GM18858 (cell line): ENCODE results near the gene CFAP57.

Experiments
- ATAC-seq: cut with Tn5 transposase; IDR thresholded peaks from one replicate; pipeline ENCODE4 v1.9.1; 2021; ENCODE audit not compliant: unreplicated experiment

CFAP57 gene

DNA sequence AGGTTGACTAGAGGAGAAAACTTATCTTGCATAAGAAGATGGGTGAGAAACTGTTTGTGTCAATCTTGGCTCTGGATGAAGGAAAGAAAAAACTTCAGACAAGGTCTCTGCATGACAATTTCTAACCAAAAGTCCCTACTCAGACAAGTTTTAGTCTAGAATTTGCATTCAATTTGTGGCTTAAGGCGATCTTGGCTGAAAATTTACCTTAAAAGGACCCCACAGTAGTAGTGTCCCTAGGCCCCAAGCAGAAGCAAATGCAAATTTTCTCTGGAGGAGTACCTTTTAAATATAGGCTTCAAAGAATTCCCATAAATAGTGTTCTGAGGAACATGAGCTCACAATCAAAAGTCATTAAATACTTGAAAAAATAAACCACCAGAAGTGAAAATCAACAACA lies 80.1 kb downstream of the CFAP57 start:
- ATAC-seq: no peak

DNA sequence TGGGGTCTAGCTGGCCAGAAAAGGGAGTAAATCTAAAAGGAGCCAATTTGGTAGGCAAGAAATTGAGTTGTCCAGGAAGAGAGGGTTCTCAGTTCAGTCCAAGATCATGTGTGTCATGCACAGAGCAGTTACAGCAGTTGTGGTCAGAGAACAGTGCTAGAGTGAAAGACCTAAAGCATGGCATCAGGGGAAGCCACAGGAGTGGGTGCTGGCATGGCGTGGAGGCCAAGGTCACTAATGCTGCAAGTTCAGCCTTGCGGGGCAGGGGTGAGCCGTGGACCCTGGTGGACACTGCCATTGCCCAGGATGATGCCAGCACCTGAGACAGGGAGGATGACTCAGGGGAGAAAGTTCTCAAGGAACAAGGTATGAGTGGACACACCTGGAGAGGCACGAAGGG lies 81.0 kb downstream of the CFAP57 start:
- no peak for ATAC-seq

DNA sequence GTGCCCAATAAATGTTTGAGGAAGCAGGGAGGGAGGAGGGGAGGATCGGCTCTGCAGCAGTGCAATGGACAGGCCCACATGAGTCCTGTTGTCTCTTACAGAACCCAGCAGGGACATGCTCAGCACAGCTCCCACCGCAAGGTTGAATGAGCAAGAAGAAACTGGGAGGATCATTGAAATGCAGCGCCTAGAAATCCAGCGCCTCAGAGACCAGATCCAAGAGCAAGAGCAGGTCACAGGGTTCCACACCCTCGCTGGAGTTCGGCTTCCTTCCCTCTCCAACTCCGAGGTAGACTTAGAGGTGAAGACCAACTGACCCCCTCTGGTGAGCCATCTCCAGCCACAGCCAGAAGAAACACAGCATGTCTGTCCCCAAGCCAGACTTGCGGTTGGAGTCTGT lies 81.7 kb downstream of the CFAP57 start:
- ATAC-seq: no peak

DNA sequence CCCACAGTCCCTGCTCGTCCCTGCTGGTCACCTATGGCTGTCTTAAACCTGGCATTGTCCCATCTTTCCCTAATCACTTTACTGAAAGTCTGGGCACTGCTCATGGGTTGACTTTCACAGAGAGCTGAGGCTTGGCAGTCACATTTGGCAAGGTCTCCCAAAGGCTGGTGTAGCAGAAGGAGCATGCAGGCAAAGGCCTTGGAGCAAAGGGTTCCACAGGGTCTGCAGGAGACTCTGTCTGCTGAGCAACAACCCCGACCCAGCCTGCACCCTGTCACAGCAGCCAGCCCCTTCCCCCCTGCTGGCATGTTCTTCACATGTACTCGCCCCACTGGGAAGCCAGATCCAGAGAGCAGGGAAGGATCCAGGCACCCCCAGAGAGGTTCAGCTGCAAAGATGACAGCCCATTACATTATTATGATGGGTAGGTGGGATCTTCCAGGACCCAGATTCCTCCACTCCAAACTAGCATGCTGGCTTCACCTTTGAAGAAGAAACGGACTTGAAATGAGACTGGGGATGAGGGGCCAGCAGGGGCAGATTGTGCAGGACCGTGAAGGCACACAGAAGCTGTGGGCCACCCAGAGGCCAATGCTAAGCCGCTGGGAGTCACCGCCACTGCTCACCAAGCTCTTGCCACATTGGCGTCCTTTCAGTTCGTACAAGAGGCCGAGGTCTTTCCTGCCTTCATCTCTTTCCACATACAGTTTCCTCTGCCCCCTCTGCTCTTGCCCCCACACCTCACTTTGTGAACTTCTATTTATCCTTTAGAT lies 83.5 kb downstream of the CFAP57 start:
- no peak for ATAC-seq

DNA sequence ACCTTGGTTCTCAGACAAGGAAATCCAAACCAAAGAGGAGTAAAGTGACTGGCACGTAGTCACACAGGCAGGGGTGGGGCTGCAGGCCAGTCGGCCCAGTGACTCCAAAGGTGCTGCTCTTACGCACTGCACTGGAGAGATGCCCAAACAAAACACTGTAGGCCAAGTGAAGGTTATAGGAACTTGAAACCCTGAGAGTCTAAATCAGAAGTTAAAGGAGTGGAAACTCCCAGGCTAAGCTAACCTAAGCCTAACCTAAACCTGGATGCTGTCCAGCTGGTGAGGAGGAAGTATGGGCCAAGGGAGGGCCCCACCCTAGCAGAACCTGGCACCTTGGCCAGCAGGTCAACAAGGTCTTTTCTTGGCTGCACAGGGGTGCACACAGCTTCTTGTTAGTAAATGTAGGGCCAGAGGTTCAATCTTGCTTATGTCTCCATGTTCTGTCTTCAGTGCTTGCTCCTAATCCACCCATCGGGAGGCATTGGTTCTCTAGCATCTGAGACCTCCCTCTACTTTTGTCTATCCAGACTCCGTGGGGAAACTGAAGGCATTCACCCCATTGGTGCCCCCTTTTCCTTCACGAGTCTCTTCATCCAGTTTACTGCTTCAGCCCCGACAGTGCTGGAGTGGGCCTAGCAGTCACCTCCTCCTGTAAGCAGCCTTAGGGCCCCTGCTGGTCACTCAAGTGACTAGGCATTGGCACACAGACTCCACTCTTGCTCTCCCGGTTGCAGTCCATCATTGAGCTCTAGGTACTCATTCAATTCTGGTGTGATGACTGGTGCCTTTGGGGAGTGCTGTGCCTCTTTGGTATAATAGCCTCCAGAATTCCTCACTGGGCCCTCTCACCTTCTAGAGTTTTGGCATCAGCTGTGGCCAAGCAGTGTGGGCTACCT lies 84.8 kb downstream of the CFAP57 start:
- ATAC-seq: no peak

DNA sequence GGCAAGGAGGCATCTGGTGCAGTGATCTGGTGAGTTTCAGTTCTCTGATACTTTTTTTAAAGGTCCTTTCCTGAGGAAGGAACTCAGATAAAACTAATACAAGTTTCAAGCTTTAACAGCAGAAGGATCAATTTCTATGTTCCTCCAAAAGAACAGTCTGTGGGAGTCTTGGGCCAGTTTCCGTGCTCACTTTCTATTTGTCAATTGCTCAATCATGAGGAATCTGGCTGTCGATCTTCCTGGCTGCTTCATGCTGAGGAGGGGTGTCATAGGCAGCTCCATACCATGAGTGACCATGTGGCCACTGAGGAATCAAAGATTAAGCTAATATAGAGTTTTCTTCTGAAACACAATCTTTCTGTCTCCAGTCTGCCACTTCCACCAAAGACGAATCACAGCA lies 86.2 kb downstream of the CFAP57 start:
- ATAC-seq: no peak

DNA sequence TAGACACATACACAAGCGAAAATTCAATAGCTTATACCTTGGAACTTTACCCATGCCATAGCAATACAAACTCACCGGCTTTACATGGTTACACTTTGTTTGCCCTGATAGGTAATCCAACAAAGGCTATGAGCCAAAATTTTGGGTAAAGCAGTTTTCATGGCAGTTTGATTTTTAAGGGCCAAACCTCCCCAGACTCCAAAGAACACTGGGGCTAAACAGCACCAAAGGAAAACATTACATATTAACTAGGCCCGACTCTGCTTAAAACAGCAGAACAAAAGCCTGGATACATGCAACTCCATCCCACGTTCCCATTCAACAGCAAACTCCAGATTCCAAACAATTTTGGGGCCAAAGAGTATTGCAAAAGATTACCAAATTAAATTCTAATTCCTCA lies 93.3 kb downstream of the CFAP57 start:
- no peak for ATAC-seq

DNA sequence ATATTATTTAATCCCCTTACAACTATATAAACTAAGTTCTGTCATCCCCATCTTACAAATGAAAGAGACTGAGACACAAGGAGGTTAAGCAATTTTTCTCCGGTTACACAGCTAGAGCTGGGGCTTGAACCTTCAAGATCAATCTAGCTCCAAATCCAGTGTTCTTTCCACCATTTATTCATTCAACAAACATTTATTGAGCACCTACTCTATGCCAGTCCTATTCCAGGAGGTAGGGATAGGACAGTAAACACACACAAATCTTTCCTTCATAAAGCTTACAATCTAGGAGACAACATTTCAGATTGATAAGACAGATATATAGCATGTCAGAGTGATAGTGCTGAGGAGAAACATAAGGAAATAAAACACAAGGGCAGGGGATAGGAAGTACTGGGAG lies 94.8 kb downstream of the CFAP57 start:
- no peak for ATAC-seq

DNA sequence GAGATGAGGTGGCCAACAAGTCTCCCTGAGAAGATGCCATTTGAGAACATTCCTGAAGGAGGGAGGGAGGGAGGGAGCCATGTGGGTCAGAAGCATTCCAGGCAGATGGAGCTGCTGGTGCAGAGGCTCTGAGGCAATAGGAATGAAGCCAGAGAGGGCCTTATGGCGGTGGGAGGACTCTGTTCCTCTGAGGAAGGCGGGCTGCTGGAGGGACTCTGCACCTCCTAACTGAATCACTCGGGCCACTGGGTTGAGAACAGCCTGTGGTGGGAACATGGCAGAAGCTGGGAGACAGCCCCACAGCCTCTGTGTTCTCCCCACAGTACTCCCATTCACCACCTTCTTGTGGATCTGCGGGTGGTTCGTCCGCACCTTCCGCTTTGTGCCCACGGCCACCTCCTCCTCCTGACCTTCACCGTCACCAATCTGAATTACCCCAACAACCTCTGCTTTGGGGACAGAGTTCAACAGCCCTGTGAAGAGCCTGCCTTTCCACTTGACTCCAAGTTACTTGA lies 95.2 kb downstream of the CFAP57 start:
- no peak for ATAC-seq

DNA sequence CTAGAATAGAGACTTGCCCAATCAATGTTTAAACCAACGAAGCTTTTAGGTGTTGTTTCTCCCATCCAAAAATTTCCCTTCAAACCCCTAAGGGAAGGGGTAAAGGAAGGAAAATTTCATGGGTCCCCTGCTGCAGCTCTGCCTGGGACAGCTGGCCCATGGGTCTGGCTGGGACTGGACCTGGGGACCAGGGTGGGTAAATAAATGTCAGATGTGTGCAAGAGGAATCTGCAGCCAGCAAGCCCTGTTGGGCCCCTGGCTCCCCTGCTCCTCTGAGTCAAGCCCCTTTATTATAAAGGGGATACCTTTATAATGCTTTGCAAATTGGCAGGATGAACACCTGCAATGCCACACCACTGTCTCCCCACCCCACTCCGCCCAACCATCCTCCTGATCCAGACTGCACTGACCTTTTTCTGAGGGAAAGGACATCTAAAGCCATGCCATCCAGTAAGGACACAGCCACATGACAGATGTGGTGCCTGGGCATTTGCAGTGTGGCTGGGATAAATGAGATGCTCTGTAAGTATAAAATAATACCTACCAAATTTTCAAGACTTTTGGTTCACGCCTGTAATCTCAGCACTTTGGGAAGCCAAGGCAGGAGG lies 95.8 kb downstream of the CFAP57 start:
- no peak for ATAC-seq

DNA sequence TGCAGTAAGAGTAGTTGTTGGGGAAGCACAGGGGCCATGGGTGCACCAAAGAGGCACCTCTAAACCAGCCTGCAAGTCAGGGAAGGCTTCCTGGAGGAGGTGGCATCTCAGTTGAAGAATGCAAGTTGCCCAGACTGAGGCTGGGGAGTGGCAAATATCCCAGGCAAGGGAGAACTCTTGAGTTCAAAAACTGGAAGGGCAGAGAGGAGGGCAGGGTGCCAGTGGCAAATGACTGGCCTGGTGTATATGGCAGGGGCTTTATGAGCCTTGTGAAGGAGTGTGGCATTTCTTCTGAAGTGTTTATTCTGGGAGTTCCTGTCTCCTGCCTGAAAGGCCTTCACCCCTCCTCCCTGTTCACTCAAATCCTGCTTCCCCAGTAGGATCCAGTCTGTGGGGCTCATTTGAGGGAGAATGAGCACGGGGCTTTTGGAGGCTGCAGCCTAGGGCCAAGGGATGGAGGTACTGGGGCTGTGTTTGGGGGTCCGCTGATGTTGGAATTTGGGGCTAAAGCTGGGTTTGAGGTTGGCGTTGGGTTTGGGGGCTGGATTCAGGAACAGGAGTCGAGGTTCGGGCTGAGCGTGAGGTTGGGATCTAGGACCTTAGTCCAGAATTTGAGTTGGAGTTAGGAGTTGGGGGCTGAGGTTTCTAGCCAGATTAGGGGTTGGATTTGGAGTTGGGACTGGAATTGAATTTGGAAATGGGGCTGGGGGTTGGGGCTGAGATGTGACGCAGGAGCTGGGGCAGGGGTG lies 97.7 kb downstream of the CFAP57 start, which contains the start of gene TMEM125:
Gene TMEM125 (plus strand): TSS at position 357 of the 749 bp plus-strand sequence. CDS start 2,740 bp downstream, outside the sequence.
- ATAC-seq: no peak

DNA sequence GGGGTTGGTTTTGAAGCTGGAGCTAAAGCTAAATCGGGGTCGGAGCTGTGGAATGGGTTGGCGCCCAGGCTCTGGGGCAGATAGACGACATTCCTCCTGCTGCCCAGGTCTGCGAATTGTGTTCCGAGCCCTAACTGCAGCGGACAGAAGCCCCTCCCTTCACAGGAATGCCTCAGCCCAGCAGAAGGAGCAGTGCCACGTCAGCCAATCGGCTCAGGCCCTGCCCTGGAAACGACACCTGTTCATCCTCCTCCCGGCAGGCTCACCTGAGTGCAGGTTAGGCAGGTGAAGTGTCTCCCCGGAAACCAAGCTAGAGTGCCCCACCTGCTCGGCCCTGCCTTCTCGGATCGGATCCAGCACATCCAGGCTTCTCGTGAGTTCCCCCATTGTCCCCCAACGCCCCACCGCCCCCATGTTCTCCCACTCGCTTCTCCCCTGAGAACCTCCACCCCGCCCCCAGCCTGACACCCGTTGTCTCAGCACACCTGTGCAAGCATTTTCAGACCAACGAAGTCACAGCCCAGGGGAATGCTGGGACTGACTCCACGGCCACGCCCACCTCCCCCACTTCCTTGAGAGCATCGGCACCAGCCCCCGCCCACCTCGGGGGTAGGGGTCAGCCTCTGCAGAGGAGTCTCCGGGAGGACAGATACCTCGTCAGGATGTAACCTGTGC lies 98.4 kb downstream of the CFAP57 start:
- no peak for ATAC-seq

DNA sequence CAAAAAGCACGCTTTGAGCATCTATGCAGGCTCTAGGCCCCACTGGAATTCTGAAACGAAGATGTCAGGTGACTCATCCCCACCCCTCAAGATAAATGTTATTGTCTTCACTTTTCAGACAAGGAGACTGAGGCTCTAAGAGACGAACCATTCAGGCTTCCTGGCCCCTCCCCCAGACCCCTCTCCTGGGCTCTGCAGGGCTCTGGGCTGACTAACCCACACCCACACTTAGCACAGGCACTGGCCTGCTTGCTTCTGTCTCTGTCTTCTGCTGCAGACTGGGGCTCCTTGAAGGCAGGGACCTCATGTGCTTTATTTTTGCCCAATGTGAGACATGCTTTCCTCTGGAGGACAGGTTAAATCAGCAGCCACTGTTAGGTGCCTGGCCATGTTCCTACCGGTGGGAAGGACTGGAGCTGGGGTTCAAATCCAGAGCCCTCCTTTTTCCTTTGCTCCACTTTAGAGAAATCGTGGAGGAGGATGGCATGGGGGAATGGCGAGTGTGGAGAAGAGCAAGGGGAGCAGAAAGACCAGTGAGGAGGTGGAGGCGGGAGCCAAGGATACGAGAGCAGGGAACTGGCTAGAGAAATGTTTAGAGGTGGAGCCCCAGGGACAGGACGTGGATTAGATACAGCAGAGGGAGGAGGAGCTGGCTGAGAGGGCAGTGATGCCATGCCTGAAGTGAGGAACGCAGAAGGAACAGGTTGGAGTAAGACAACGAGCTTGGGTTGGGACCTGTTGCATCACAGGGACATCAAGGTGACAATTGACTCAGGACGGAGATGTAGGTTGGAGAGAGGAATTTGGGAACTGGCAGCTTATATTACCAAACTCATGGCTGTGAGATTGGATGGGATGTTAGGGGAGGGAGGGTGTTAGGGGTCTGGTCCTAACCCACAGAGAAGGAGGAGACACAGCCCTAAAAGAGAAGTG lies 99.3 kb downstream of the CFAP57 start:
- ATAC-seq: no peak

DNA sequence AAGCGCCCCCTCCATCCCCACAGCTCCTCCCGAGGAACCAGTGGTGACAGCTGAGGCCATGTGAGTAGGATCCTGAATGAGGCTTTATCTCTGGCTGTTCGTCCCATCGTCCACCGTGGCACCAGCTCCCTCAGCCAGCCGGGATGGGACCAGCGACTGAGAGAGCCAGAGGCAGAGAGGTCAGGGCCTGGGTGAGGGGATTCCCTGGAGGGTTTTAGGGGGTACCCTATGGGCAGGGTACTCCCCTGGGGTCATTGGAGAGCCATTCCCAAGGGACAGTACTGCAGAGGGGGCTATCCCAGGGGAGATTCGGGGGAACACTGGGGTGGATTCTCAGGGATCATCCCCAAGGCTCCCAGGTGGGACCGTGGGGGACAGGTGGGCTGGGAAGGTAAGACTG lies 100.0 kb downstream of the CFAP57 start:
- no peak for ATAC-seq

DNA sequence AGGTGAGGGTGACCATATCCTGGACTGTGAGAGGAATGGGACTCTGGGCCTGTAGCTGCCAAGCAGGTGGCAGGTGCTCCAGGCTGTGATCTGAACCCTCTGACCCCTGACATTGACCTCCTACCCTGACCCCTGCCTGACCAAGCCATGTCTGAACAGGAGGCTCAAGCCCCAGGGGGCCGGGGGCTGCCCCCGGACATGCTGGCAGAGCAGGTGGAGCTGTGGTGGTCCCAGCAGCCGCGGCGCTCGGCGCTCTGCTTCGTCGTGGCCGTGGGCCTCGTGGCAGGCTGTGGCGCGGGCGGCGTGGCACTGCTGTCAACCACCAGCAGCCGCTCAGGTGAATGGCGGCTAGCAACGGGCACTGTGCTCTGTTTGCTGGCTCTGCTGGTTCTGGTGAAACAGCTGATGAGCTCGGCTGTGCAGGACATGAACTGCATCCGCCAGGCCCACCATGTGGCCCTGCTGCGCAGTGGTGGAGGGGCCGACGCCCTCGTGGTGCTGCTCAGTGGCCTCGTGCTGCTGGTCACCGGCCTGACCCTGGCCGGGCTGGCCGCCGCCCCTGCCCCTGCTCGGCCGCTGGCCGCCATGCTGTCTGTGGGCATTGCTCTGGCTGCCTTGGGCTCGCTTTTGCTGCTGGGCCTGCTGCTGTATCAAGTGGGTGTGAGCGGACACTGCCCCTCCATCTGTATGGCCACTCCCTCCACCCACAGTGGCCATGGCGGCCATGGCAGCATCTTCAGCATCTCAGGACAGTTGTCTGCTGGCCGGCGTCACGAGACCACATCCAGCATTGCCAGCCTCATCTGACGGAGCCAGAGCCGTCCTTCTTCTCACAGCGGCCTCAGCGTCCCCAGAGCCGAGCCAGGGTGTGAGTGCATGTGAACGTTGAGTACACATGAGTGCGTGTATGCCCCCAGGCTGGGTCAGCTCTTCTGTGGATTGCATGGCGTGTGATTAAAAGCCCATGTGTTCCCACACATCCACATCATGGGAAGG lies 100.7 kb downstream of the CFAP57 start:
- ATAC-seq: no peak

DNA sequence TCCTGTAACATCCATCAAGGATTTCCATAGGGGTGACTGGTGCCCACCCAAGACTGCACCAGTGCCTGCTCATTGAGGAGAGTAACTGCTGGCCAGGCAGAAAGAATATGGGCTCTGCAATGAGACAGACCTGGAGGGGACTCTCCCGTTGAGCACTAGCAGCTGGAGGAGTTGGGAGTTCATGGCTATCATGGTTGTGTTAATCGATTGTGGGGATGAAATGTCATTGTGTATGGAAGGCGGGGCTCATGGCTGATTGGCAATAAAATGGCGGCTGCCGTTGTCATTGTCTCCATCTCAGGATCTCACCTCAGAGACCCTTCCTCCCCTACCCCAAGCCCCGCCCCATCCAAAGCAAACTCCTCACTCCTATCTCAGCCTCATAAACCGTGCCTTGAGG lies 101.6 kb downstream of the CFAP57 start:
- ATAC-seq: no peak

DNA sequence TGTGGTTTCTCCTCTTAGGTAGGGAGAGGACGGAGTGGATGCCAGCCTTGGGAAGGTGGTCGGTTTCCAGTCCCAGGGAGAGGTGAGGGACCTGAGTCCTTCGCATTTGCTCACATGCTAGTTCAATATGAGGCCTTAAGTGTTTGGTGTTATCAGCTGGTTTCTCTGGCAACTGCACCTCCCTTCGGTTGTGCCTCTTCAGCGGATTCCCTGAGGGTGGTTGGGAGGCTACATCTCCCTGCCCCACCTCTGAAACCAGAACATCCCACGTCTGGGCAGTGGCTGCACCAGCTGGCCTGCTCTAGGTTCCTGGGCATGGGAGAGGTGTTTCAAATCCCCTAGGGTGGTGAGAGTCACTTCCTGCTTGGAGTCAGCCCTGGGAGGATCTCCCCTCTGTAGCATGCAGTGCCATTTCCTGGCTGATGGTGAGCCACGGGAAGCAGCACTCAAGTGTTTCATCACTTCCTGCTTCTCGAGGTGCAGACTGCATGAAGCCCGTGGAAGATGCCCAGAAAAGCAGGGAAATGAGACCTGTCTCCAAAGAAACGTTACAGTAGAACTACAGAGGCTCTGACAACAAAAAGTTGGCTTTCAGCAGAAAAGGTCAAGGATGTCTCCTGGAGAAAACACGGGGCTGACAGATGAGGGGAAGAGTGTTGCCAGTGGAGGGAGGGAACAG lies 102.1 kb downstream of the CFAP57 start:
- no peak for ATAC-seq
